Epithelial cell of esophagus (primary cell): Measurements from ENCODE around the gene HSP90AA1.

ENCODE experiments used
- DNase-seq: peaks from one replicate; pipeline ENCODE4 v3.0.0; 2010; ENCODE audit warnings: low read depth
- H3K4me3 ChIP-seq: 2 replicates; pipeline ENCODE4 v1.5.1; 2011; ENCODE audit warnings: mild to moderate bottlenecking, low read length, control low read depth
- CTCF ChIP-seq: IDR thresholded peaks from 2 replicates; pipeline ENCODE4 v1.5.1; 2011; ENCODE audit warnings: low read depth, mild to moderate bottlenecking, low read length, control low read depth, inconsistent platforms; ENCODE audit not compliant: insufficient read depth; ENCODE audit errors: missing control alignments

Gene HSP90AA1

DNA sequence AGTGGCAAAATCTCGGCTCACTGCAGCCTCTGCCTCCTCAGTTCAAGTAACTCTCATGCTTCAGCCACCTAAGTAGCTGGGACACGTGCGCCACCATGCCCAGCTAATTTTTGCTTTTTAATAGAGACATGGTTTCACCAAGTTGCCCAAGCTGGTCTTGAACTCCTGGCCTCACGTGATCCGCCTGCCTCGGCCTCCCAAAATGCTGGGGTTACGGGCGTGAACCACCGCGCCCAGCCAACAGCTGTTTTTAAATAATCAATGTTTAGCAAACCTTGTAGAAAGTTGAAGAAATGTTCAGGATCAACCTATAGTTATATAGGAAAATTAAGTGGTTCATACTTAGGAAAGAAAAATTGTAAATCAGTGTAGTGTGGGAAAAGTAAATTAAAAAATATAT is 6.0 kb upstream of the HSP90AA1 start:
- no peak overlapping the region for H3K4me3 ChIP-seq
- TF ChIP-seq CTCF = no peak
- no peak for DNase-seq

- H3K4me3 ChIP-seq = no peak overlapping the region
- no peak for DNase-seq
- no peak for TF ChIP-seq CTCF
These were observed 3.9 kb upstream of the HSP90AA1 start for GRCh38 chr14:102090713-102091112.

DNA sequence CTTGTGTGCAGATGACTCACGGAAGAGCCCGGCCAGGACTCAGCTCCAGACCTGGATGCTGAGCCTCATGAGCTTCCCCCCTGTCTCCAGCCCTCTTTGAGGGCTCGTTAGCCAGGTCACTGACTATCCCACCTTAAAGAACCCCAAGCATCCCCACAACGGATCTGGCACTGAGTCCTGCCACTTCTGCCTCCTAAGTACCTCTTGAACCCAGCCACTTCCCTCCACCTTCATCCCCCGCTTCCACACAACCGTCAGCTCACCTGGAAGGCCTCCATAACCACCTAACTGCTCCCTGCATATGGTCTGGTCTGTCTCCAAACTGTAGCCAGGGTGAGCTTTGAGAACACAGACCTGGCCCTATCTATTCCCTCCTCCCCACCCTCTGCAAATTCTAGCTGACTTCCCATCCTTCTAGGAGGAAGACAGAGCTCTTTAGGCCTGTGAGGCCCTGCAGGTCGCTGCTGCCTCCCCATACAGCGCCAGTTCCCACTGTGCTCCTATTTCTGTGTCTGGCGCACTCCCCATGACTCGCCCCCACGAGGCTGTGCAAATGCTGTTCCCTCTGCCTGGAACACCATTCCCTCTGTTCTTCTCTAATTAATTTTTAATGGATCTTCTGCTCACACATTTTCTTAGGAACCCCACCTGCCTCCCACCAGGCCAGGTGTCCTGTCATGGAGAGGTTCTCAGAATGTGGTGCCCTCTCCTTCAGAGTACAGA is 2.9 kb upstream of the HSP90AA1 start:
- no peak overlapping the region for H3K4me3 ChIP-seq
- TF ChIP-seq CTCF = no peak
- DNase-seq = no peak

GRCh38 chr14:102088012-102088792 is 1.4 kb upstream of the HSP90AA1 start:
- TF ChIP-seq CTCF = peak; percentile 7
- peak; percentile 65 for DNase-seq
- peak overlapping the region; percentile 75 for H3K4me3 ChIP-seq

GRCh38 chr14:102087762-102088011 is 843 bp upstream of the HSP90AA1 start:
- no peak for DNase-seq
- no peak for TF ChIP-seq CTCF
- H3K4me3 ChIP-seq = peak overlapping the region; percentile 75

DNA sequence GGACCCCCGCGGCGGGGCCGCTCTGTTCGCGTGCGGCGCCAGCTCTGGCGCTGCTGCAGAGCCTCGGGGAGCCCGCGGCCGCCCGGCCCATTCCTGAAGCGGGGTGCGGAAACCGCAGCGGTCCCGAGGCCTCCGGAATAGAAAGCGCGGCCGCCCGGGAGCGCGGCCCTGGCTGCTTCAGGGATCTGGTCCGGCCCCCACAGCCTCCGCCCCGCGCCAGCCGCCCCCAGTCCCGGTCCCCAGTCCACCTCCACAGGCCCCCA is 204 bp downstream of the HSP90AA1 start:
- no peak for DNase-seq
- peak overlapping the region; percentile 73 for H3K4me3 ChIP-seq
- no peak for TF ChIP-seq CTCF
